ENCODE results near the gene RTN4R. TPM values are rescaled to one million over a fixed set of nuclear protein-coding genes. Genes with fewer than 3 reads are reported as not detected.

RTN4R gene
- total RNA-seq, 2 donors from 2014 or later = 0.66 to 1.8 TPM

- 92 to 93% methylated on average over 6 to 7 of the region's 7 CpGs for WGBS, 2 donors
- no peaks in the 10 kb centered on the region for H3K27me3 ChIP-seq
- H3K9me3 ChIP-seq = no peaks in the 10 kb centered on the region
- no peaks in the 10 kb centered on the region for H3K36me3 ChIP-seq (replicated peaks in 1 of 2; ENCODE audit: insufficient read depth in 1 of 2, low read depth in 2 of 2)
- peaks cover 24% of the 10 kb centered on the region for H3K4me1 ChIP-seq
- no peak for ATAC-seq
- no peak overlapping the region for H3K4me3 ChIP-seq
- intact Hi-C loops (cut with DNase I) = no loop called here
- TF ChIP-seq CTCF (IDR thresholded peaks at IDR 0.05) (no peak), POLR2A (IDR thresholded peaks at IDR 0.05) (no peak)
- no peak overlapping the region for H3K27ac ChIP-seq
- DNase-seq = no peak
Observed at GRCh38 chr22:20214853-20215252, 53.3 kb downstream of the RTN4R start.

- TF ChIP-seq POLR2A (IDR thresholded peaks at IDR 0.05) = no peak
- TF ChIP-seq CTCF (IDR thresholded peaks at IDR 0.05) = no peak
Observed at GRCh38 chr22:20213833-20214708, 54.0 kb downstream of the RTN4R start.

GRCh38 chr22:20212754-20213699, 55.1 kb downstream of the RTN4R start:
- 69 to 80% methylated on average over 8 to 27 of the region's 27 CpGs for WGBS, 2 donors
- no peaks in the 10 kb centered on the region for H3K9me3 ChIP-seq
- H3K4me1 ChIP-seq = peaks cover 40% of the 10 kb centered on the region
- DNase-seq (no peak), ATAC-seq (no peak)
- intact Hi-C loops (cut with DNase I) = no loop called here
- TF ChIP-seq CTCF (IDR thresholded peaks at IDR 0.05) (no peak), POLR2A (IDR thresholded peaks at IDR 0.05) (no peak)
- no peaks in the 10 kb centered on the region for H3K27me3 ChIP-seq
- H3K36me3 ChIP-seq (replicated peaks in 1 of 2; ENCODE audit: insufficient read depth in 1 of 2, low read depth in 2 of 2) = no peaks in the 10 kb centered on the region
- no peak overlapping the region for H3K4me3 ChIP-seq
- H3K27ac ChIP-seq = no peak overlapping the region

More at GRCh38 chr22:20213833-20214708, 54.0 kb downstream of the RTN4R start:
- no peak for DNase-seq
- ATAC-seq = no peak
- WGBS, 2 donors = 86 to 87% methylated on average over 11 to 19 of the region's 33 CpGs
- H3K4me1 ChIP-seq = peaks cover 30% of the 10 kb centered on the region
- H3K4me3 ChIP-seq = no peak overlapping the region
- H3K36me3 ChIP-seq (replicated peaks in 1 of 2; ENCODE audit: insufficient read depth in 1 of 2, low read depth in 2 of 2) = no peaks in the 10 kb centered on the region
- H3K27me3 ChIP-seq = no peaks in the 10 kb centered on the region
- intact Hi-C loops (cut with DNase I) = no loop called here
- H3K27ac ChIP-seq = no peak overlapping the region
- no peaks in the 10 kb centered on the region for H3K9me3 ChIP-seq

GRCh38 chr22:20211997-20212753, 55.9 kb downstream of the RTN4R start:
- peak; percentile 73 for ATAC-seq
- intact Hi-C loops (cut with DNase I) = no loop called here
- no peaks in the 10 kb centered on the region for H3K36me3 ChIP-seq (replicated peaks in 1 of 2; ENCODE audit: insufficient read depth in 1 of 2, low read depth in 2 of 2)
- no peaks in the 10 kb centered on the region for H3K9me3 ChIP-seq
- no peak overlapping the region for H3K4me3 ChIP-seq
- H3K27me3 ChIP-seq = no peaks in the 10 kb centered on the region
- H3K4me1 ChIP-seq = peaks cover 49% of the 10 kb centered on the region
- DNase-seq = peak; percentile 72 to 92 (median 88)
- peak in 1 of 3 donors; percentile 25 for TF ChIP-seq POLR2A (IDR thresholded peaks at IDR 0.05)
- no peak for TF ChIP-seq CTCF (IDR thresholded peaks at IDR 0.05)
- WGBS, 2 donors = 37 to 50% methylated on average over 24 to 26 of the region's 26 CpGs
- peak overlapping the region in 2 of 4 donors; percentile 33 to 48 for H3K27ac ChIP-seq
